Small intestine (tissue), 7 donors: ENCODE results near the gene SMCO1. TPM values are rescaled to one million over a fixed set of nuclear protein-coding genes. Genes with fewer than 3 reads are reported as not detected.
"Not testable (repeated sequence)": the region's sequence is repeated elsewhere in the genome, so short reads cannot be mapped to it uniquely, and the experiment has no call there.

Experiments used
- DNase-seq, 2 donors: peaks; one replicate each; pipeline versions ENCODE4 v3.0.0 to v3.0.0-alpha.2; 2013
- FAIRE-seq: peaks from 2 replicates; lab custom pipeline; 2012; peaks lifted over from hg19 to GRCh38; lab: Jason Lieb, UNC
- H3K27ac ChIP-seq, 3 donors: one replicate each; pipeline ENCODE4 v1.5.1; 2013; ENCODE audit warnings: low read length in 2 of 3, mild to moderate bottlenecking in 2 of 3, control low read depth in 1 of 3, inconsistent platforms in 1 of 3, low read depth in 1 of 3, moderate library complexity in 1 of 3
- H3K27me3 ChIP-seq, 3 donors: one replicate each; pipeline ENCODE4 v1.6.1; 2013; ENCODE audit warnings: low read length in 3 of 3, inconsistent platforms in 1 of 3; ENCODE audit not compliant: control insufficient read depth in 3 of 3, insufficient read depth in 3 of 3
- H3K36me3 ChIP-seq, 3 donors: one replicate each; pipeline ENCODE4 v1.6.1; 2013; ENCODE audit warnings: low read length in 3 of 3, inconsistent platforms in 1 of 3, low read depth in 1 of 3, mild to moderate bottlenecking in 1 of 3, moderate library complexity in 1 of 3; ENCODE audit not compliant: control insufficient read depth in 3 of 3, insufficient read depth in 2 of 3
- H3K4me1 ChIP-seq, 3 donors: one replicate each; pipeline ENCODE4 v1.6.1; 2013; ENCODE audit warnings: low read length in 2 of 3, inconsistent platforms in 1 of 3, low read depth in 1 of 3, mild to moderate bottlenecking in 1 of 3, moderate library complexity in 1 of 3; ENCODE audit not compliant: control insufficient read depth in 3 of 3, insufficient read depth in 2 of 3
- H3K4me3 ChIP-seq, 3 donors: one replicate each; pipeline ENCODE4 v1.5.1; 2013; ENCODE audit warnings: low read length in 3 of 3, control low read depth in 1 of 3, inconsistent platforms in 1 of 3, low read depth in 1 of 3, mild to moderate bottlenecking in 1 of 3, moderate library complexity in 1 of 3
- H3K9me3 ChIP-seq, 2 donors: one replicate each; pipeline ENCODE4 v1.6.1; 2013; ENCODE audit warnings: low read depth in 1 of 2, low read length in 1 of 2; ENCODE audit not compliant: control insufficient read depth in 2 of 2, insufficient read depth in 1 of 2
- WGBS, 3 donors: extraction: QIAGEN DNeasy Blood & Tissue Kit; methylation state at CpG; one replicate each; pipeline ENCODE4 v1.1.7; 2013; 5-methylcytosine and 5-hydroxymethylcytosine counted together
- polyA plus RNA-seq, 4 donors: library from polyadenylated mRNA; stranded (reverse) in 3 of 4; unstranded in 1 of 4; fragments of 200-250 nt in 3 of 4; fragments of 120-200 nt in 1 of 4; gene quantifications; one replicate each; pipeline versions ENCODE4 v1.2.1 to v1.2.3, GENCODE V29; 2013
- donor health status: healthy with polysubstance abuse.
- donor health status: control.
- donor health status: control.
- donor health status: Bipolar disorder and iron deficiency.
- donor health status: healthy.

Gene SMCO1
- polyA plus RNA-seq, 4 donors = not detected

DNA sequence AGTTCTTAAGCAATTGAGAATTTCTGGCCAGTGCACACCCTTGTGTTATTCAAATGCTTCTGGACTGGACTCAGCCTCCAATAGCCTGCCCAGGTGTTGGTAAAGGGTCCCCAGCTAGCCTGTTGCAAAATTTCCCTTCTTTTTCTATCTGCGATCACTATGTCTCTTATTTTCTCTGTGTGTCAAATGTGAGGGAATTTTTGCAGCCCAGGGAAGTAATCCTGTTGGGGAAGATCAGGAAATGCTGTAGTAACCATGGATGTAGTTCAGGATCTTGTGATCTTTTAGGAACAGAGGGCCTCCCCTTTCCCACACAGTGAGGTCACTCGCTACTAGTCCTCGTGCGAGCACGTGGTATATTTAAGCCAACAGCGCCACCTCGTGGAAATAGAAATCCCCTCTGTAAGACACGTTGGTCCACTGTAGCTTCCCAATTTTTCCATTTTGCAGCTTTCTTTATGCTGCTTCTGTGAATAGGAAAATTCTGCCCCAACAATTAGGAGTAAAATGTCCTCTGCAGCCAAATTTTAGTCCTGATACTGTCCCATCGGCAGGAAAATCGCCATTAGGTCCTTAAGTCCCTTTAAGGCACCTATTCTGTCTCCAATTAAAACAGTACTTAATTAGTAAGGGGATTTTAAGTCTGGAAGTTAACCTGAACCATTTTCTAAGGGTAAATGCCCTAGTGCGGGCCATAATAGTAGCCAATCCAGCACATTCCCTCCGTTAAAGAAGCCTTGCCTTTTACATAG is 4.0 kb upstream of the SMCO1 start:
- WGBS, 3 donors = 39 to 48% (median 44%) methylated on average over 12 of the region's 12 CpGs
- no peaks in the 10 kb centered on the region for H3K27me3 ChIP-seq
- H3K4me1 ChIP-seq = no peaks in the 10 kb centered on the region
- DNase-seq (peak; percentile 24 to 42), FAIRE-seq (no peak)
- no peaks in the 10 kb centered on the region for H3K36me3 ChIP-seq
- no peak overlapping the region for H3K4me3 ChIP-seq
- H3K27ac ChIP-seq = no peak overlapping the region
- H3K9me3 ChIP-seq = peaks cover 0 to 71% of the 10 kb centered on the region in 2 donors

DNA sequence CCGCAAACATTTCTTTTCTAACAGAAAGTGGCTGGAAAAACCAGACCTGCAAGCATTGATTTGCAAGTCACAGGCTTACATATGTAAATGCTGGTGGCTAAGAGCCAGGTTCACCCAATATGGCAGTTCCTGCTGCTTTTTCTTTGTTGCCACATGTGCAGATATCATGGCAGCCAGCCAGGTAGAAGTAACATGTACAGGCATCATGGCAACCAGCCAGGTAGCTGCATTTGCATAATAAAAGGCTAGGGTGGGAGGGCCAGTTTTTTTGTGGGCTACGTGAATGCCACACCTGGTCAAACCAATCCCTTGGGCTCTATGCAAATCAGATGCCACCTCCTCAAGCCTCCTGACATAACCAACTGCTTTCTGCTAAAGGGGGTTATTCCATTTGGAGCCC is 2.8 kb upstream of the SMCO1 start:
- no peak overlapping the region for H3K4me3 ChIP-seq
- DNase-seq (no peak), FAIRE-seq (no peak)
- peaks cover 0 to 63% of the 10 kb centered on the region in 2 donors for H3K9me3 ChIP-seq
- no peaks in the 10 kb centered on the region for H3K36me3 ChIP-seq
- H3K27me3 ChIP-seq = no peaks in the 10 kb centered on the region
- no peak overlapping the region for H3K27ac ChIP-seq
- WGBS, 3 donors = 77 to 86% (median 79%) methylated on average over 2 of the region's 2 CpGs
- no peaks in the 10 kb centered on the region for H3K4me1 ChIP-seq

DNA sequence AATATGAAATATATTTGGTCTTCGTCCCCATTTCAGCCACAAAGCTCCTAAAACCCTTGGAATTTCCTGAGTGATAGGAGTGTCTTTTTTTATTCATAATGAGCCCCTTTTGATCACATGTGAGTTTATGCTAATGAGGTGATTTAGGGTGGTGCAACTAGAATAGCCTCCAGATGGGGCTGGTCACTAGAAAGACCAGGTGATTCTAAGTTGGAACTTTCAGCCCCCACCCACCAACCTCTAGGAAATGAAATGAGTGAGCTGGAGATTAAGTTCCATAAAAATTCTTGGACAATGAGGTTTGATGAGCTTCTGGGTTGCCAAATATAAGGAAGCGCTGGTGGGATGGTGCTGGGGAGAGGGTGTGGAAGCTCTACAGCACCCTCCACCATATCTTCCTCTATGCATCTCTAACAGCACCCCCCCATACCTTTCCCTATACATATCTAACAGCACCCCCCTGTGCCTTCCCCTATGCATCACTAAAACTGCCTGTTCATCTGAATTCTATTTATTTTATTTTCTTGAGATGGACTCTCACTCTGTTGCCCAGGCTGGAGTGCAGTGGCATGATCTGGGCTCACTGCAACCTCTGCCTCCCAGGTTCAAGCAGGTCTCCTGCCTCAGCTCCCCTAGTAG is 2.1 kb upstream of the SMCO1 start:
- 88 to 96% (median 91%) methylated on average over 2 of the region's 2 CpGs for WGBS, 3 donors
- FAIRE-seq = no peak

DNA sequence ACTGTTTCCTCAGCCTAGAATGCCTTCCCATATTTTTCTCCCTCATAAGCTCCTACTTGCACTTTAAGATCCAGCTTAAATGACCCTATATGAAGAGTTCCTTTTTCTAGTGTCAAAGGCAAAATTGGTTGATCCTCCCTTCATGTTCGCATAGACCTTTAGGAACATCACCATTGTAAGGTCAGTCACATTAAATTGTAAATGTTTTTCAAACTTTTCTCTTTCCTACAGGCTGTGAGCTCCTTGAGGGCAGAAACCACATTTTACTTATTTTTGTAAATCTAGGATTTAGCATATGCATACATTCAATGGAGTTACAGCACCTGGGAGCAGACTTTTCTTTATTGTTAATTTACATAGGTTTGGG is 813 bp downstream of the SMCO1 start:
- no peaks in the 10 kb centered on the region for H3K27me3 ChIP-seq
- 94 to 100% (median 97%) methylated on average over 1 of the region's 1 CpG for WGBS, 3 donors
- no peaks in the 10 kb centered on the region for H3K36me3 ChIP-seq
- FAIRE-seq = no peak
- no peak overlapping the region for H3K27ac ChIP-seq
- peaks cover 0 to 32% of the 10 kb centered on the region in 2 donors for H3K9me3 ChIP-seq
- DNase-seq = no peak
- H3K4me3 ChIP-seq = no peak overlapping the region
- H3K4me1 ChIP-seq = no peaks in the 10 kb centered on the region

More for the DNA sequence above, 2.1 kb upstream of the SMCO1 start:
- Histone ChIP-seq H3K27me3 (no peaks in the 10 kb centered on the region), H3K4me3 (no peak overlapping the region), H3K27ac (no peak overlapping the region), H3K36me3 (no peaks in the 10 kb centered on the region), H3K4me1 (no peaks in the 10 kb centered on the region), H3K9me3 (peaks cover 0 to 57% of the 10 kb centered on the region in 2 donors)
- no peak for DNase-seq

DNA sequence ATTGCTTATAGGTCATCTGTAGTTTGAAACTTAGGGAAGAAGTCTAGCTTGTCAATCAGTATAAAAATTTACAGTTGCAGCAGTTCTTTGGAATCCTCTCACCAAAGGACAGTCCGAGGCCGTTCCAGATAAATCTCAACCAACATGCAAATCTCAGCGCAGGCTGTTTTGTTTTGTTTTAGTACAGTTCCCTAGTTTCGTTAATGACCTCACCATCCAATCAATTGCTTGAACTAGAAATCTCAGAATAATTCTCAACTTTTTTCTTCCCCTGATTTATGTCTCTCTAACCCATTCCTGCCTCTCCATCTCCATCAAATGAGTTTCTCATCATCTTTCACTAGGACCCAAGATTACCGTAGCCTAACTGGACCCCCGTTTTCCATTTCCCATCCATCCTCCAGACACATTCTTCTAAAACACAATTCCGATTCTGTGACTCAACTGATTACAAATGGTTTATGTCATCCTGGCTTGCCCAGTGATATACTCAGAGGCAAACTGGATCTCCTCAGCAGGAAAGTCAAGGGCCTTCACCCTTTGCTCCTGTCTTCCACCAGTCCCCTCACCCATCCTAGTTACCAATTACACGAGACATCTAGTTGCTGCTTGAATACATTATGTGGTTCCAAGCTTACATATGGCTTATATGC is 1.3 kb downstream of the SMCO1 start:
- FAIRE-seq (no peak), DNase-seq (no peak)
- 85 to 89% (median 86%) methylated on average over 8 of the region's 8 CpGs for WGBS, 3 donors
- Histone ChIP-seq H3K4me1 (no peaks in the 10 kb centered on the region), H3K36me3 (no peaks in the 10 kb centered on the region), H3K27ac (no peak overlapping the region), H3K4me3 (no peak overlapping the region), H3K27me3 (no peaks in the 10 kb centered on the region), H3K9me3 (peaks cover 0 to 28% of the 10 kb centered on the region in 2 donors)

DNA sequence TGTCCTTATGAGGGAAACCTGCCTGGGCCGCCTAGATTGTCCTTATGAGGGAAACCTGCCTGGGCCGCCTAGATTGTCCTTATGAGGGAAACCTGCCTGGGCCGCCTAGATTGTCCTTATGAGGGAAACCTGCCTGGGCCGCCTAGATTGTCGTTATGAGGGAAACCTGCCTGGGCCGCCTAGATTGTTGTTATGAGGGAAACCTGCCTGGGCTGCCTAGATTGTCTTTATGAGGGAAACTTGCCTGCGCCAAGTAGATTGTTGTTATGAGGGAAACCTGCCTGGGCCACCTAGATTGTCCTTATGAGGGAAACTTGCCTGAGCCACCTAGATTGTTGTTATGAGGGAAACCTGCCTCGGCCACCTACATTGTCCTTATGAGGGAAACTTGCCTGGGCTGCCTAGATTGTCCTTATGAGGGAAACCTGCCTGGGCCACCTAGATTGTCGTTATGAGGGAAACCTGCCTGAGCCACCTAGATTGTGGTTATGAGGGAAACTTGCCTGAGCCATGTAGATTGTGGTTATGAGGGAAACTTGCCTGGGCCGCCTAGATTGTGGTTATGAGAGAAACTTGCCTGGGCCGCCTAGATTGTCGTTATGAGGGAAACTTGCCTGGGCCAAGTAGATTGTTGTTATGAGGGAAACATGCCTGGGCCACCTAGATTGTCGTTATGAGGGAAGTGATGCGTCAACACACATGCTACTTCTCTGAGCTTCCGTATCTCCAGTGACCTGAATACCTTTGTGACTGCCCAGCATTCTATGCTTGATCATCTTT is 3.3 kb downstream of the SMCO1 start:
- not testable (repeated sequence) for H3K36me3 ChIP-seq, H3K4me1 ChIP-seq, H3K27ac ChIP-seq, FAIRE-seq, H3K4me3 ChIP-seq, DNase-seq, H3K27me3 ChIP-seq
- peaks cover 0 to 17% of the 10 kb centered on the region in 2 donors for H3K9me3 ChIP-seq
- 82 to 89% (median 87%) methylated on average over 13 to 15 of the region's 15 CpGs for WGBS, 3 donors

DNA sequence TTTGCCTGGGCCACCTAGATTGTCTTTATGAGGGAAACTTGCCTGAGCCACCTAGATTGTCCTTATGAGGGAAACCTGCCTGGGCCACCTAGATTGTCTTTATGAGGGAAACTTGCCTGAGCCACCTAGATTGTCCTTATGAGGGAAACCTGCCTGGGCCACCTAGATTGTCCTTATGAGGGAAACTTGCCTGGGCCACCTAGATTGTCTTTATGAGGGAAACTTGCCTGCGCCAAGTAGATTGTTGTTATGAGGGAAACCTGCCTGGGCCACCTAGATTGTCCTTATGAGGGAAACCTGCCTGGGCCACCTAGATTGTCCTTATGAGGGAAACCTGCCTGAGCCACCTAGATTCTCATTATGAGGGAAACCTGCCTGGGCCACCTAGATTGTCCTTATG is 4.0 kb downstream of the SMCO1 start:
- WGBS, 3 donors = 94 to 96% (median 95%) methylated on average over 1 of the region's 1 CpG
- H3K4me1 ChIP-seq = not testable (repeated sequence)

DNA sequence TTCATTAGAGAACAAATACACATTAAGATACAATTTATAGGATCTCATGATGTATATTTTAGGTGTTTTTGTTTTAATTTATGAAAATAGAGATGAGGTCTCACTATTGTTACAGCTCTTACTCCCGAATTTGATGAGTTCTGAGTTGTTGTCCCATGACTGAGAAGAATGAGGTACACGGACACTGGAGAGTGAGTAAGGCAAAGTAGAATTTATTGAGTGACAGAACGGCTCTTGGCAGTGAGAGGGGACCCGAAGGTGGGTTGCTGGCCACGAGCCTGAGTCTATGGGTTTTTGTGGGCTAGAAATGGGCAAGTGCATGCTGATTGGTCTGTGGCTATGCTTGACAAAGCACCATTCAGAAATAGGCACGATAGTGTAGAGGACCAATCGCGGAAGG is 8.5 kb downstream of the SMCO1 start:
- 85 to 88% (median 88%) methylated on average over 8 of the region's 8 CpGs for WGBS, 3 donors
- FAIRE-seq = no peak
- no peak overlapping the region for H3K4me3 ChIP-seq

More for the DNA sequence above, 4.0 kb downstream of the SMCO1 start:
- not testable (repeated sequence) for H3K36me3 ChIP-seq, H3K4me3 ChIP-seq, H3K27ac ChIP-seq, H3K27me3 ChIP-seq, FAIRE-seq, DNase-seq
- H3K9me3 ChIP-seq = peaks cover 0 to 18% of the 10 kb centered on the region in 2 donors

More for the DNA sequence above, 8.5 kb downstream of the SMCO1 start:
- Histone ChIP-seq H3K4me1 (no peaks in the 10 kb centered on the region), H3K27ac (no peak overlapping the region), H3K9me3 (peaks cover 0 to 16% of the 10 kb centered on the region in 2 donors), H3K27me3 (no peaks in the 10 kb centered on the region), H3K36me3 (peaks cover 0 to 6% (median 0%) of the 10 kb centered on the region in 3 donors)
- DNase-seq = no peak
